Activated T-cell treated with anti-CD3 and anti-CD28 coated beads, Interleukin-2, amount 50 U/mL, for 24 hours (primary cell): ENCODE measurements around the gene ACLY.
"Not testable (repeated sequence)": the region's sequence is repeated elsewhere in the genome, so short reads cannot be mapped to it uniquely, and the experiment has no call there.

Experiments used
- DNase-seq: peaks from one replicate; pipeline ENCODE4 v3.0.0-alpha.2; 2020
- H3K27ac Mint-ChIP-seq: 2 replicates; pipeline ENCODE4 v1.8.0; 2020; ENCODE audit warnings: mild to moderate bottlenecking, mixed read lengths
- H3K27me3 Mint-ChIP-seq: 2 replicates; pipeline ENCODE4 v1.8.0; 2020; ENCODE audit warnings: mixed read lengths
- H3K36me3 Mint-ChIP-seq: 2 replicates; pipeline ENCODE4 v1.8.0; 2020; ENCODE audit warnings: low read depth, mixed read lengths
- H3K4me1 Mint-ChIP-seq: 2 replicates; pipeline ENCODE4 v1.8.0; 2020; ENCODE audit warnings: low read depth, mixed read lengths
- H3K4me3 Mint-ChIP-seq: 2 replicates; pipeline ENCODE4 v1.8.0; 2020; ENCODE audit warnings: mild to moderate bottlenecking, moderate library complexity, mixed read lengths
- H3K9me3 Mint-ChIP-seq: 2 replicates; pipeline ENCODE4 v1.8.0; 2020; ENCODE audit warnings: mixed read lengths

The ACLY gene

DNA sequence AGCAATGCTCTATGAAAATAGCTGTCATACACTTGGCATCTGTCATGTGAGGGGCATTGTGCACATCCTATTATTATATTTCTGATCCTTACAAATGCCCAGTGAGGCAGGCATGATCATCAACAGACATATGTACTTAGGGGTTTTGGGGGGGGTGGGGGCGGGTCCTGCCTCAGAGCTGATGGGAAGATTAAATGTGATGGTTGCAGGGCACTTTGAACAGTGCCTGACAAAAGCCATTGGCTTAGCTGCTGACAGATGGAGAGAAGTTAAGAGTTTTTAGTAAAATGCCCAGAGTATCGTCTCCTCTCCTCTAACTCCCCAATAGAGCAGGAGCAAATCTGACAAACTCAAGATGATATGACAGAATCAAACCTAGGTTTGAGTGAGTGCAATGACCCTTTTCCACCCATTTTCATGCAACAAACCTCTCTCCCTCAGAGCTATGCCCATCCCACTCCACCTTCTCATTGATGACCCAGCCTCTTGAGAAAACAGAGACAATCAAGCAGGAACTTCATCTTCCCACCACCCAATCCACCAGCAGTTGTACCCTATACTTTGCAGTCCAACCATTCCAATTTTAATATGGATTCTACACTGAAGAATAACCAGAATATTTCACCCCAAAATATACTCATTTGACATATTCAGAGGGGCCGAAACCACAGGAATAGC, 58.4 kb downstream of the ACLY start:
- Mint-ChIP-seq H3K9me3 (no peaks in the 10 kb centered on the region), H3K27me3 (no peaks in the 10 kb centered on the region), H3K4me3 (no peak overlapping the region), H3K36me3 (peaks cover 28% of the 10 kb centered on the region), H3K4me1 (peaks cover 30% of the 10 kb centered on the region), H3K27ac (peak overlapping the region; percentile 39)
- DNase-seq, result no peak

DNA sequence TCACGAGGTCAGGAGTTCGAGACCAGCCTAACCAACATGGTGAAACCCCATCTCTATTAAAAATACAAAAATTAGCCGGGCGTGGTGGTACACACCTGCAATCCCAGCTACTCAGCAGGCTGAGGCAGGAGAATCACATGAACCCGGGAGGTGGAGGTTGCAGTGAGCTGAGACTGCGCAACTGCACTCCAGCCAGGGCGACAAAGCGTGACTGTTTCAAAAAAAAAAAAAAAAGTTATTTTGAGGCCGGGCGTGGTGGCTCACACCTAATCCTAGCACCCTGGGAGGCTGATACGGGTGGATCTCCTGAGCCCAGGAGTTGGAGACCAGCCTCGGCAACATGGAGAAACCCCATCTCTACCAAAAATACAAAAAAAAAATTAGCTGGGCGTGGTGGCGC, 67.4 kb downstream of the ACLY start:
- H3K27me3 Mint-ChIP-seq, H3K4me3 Mint-ChIP-seq, H3K27ac Mint-ChIP-seq, H3K9me3 Mint-ChIP-seq, DNase-seq: not testable (repeated sequence)
- Mint-ChIP-seq H3K36me3 (peaks cover 87% of the 10 kb centered on the region), H3K4me1 (peaks cover 43% of the 10 kb centered on the region)

DNA sequence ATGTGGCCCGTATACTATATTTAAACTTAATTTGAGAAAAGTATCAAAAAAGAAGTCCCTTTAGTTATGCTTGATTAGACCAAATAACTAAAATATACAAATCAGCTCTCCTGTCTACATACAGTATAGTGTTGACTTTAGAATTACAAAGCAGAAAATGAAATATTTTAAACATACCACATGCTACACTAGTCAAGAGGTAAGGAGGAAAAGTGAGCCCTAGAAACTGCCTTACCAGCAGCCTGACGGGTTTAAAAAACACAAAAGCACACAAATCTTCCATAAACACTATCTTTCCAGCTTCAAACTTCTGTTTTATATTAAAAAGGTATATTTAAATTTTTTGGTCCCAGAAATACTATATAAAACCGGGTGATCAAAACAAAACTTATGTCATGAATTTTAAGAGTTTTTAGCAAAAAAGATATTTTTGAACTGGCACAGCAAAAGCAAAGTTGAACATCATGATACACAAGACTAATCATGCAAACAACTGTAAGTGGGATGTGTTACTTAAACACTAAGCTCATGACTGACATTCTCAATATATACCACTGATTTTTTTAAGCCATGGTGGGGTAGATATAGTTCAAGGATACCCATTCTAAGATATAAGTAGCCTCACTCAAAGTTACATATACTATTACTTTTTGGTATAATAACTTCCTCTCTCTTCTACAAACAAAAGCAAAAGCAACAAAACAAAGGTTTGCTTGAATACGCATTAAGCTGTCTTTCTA, 69.3 kb downstream of the ACLY start:
- Mint-ChIP-seq H3K4me1 (peaks cover 37% of the 10 kb centered on the region), H3K9me3 (no peaks in the 10 kb centered on the region), H3K36me3 (peaks cover 73% of the 10 kb centered on the region), H3K27me3 (no peaks in the 10 kb centered on the region), H3K27ac (no peak overlapping the region), H3K4me3 (no peak overlapping the region)
- no peak for DNase-seq

DNA sequence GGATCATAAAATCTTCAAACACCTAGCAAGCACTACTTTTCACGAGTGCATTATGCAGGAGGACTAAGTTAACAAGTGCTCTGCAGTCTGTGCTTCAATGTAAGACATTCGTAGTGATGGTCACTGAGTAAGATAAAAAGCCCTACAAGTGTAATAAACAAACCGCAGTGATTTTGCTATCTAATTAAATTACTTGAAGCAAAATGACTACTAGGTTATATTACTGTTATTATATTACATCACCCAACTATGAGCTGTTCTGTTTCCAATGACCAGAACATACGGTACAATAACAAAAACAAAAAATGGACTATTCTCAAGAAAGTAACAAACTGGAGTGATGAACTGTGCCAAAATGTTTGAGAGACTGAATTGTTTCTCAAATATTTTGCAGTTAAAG, 70.0 kb downstream of the ACLY start:
- no peak for DNase-seq

DNA sequence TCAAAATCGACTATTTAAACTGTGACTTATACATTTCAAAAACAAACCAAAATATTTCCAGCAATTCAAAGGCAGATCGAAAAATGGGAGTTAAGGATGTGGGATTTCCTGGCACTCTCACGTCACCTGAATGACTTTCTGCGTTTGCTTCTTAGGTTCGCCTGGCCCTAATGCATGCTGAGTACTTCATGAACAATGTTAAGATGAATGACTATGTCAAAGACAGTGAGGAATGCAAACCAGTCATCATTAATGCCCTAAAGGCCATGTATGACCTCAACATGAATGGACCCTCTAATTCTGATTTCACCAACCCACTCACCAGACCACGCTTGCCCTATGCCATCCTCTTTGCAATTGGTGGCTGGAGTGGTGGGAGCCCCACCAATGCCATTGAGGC, 73.8 kb downstream of the ACLY start:
- H3K27ac Mint-ChIP-seq, result no peak overlapping the region
- peaks cover 7% of the 10 kb centered on the region for H3K4me1 Mint-ChIP-seq
- no peak overlapping the region for H3K4me3 Mint-ChIP-seq
- peaks cover 29% of the 10 kb centered on the region for H3K36me3 Mint-ChIP-seq
- no peak for DNase-seq
- H3K27me3 Mint-ChIP-seq, result no peaks in the 10 kb centered on the region
- no peaks in the 10 kb centered on the region for H3K9me3 Mint-ChIP-seq

More for the DNA sequence above, 70.0 kb downstream of the ACLY start:
- Mint-ChIP-seq H3K9me3 (no peaks in the 10 kb centered on the region), H3K4me1 (peaks cover 32% of the 10 kb centered on the region), H3K36me3 (peaks cover 66% of the 10 kb centered on the region), H3K4me3 (no peak overlapping the region), H3K27me3 (no peaks in the 10 kb centered on the region), H3K27ac (no peak overlapping the region)

DNA sequence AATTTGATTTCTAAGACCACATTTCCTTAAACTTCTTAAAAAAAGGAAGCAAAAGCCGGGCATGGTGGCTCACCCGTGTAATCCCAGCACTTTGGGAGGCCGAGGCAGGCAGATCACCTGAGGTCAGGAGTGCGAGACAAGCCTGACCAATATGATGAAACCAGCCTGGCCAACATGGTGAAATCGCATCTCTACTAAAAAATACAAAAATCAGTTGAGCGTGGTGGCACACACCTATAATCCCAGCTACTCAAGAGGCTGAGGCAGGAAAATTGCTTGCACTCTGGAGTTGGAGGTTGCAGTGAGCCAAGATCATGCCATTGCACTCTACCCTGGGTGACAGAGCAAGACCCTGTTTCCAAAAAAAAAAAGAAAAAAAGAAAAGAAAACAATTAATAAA, 78.0 kb downstream of the ACLY start:
- DNase-seq, H3K9me3 Mint-ChIP-seq, H3K36me3 Mint-ChIP-seq, H3K4me1 Mint-ChIP-seq, H3K27me3 Mint-ChIP-seq, H3K27ac Mint-ChIP-seq, H3K4me3 Mint-ChIP-seq: not testable (repeated sequence)

DNA sequence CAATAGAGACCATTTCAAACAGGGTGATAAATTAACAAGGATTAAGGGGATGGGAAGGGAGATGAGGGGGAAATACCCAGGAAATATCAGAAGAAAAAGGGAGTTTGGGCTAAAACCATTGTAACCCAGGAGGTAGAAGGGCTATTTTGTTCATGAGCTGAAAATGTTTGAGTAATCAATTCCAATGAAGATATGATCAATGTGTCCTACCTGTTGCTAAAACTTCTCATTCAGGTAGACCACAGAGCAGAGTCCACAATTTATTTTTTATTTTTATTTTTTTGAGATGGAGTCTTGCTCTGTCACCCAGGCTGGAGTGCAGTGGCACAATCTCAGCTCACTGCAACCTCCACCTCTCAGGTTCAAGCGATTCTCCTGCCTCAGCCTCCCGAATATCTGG, 79.3 kb downstream of the ACLY start:
- H3K27ac Mint-ChIP-seq, H3K27me3 Mint-ChIP-seq, DNase-seq, H3K9me3 Mint-ChIP-seq, H3K36me3 Mint-ChIP-seq, H3K4me3 Mint-ChIP-seq: not testable (repeated sequence)
- peaks cover 18% of the 10 kb centered on the region for H3K4me1 Mint-ChIP-seq

DNA sequence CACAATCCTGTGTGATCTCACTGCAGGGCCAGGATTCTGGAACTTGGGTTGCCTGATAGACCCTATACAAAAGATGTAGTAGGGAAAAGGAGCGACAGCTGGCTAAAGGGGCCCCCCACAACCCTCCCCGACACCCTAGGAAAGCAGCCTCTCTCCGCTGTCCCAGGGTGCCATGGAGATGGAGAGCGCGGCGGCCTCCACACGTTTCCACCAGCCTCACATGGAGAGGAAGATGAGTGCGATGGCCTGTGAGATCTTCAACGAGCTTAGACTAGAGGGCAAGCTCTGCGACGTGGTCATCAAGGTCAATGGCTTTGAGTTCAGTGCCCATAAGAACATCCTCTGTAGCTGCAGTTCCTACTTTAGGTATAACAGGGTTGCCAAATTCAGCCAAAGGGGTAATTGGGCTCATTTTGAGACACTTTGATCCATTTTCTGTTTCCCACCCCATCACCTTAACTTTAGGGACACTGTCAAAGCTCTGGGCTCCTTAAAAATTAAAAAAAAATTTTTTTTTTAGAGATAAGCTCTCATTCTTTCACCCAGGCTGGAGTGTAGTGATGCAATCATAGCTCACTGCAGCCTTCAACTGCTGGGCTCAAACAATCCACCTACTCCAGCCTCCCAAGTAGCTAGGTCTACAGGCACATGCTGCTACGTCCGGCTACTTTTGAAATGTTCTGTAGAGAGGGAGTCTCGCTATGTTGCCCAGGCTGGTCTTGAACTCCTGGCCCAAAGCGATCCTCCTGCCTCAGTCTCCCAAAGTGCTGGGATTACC, 80.8 kb downstream of the ACLY start, which contains the start of gene KLHL10:
Gene KLHL10 (plus strand): TSS at position 65 of the 778 bp plus-strand sequence. CDS start 108 bp downstream, at position 173.
- no peaks in the 10 kb centered on the region for H3K9me3 Mint-ChIP-seq
- peaks cover 22% of the 10 kb centered on the region for H3K4me1 Mint-ChIP-seq
- H3K4me3 Mint-ChIP-seq, result peak within 1 kb of the TSS; percentile 85
- H3K27ac Mint-ChIP-seq, result peak within 1 kb of the TSS; percentile 81
- peaks cover 20% of the 10 kb centered on the region for H3K36me3 Mint-ChIP-seq
- no peaks in the 10 kb centered on the region for H3K27me3 Mint-ChIP-seq
- DNase-seq, result no peak

DNA sequence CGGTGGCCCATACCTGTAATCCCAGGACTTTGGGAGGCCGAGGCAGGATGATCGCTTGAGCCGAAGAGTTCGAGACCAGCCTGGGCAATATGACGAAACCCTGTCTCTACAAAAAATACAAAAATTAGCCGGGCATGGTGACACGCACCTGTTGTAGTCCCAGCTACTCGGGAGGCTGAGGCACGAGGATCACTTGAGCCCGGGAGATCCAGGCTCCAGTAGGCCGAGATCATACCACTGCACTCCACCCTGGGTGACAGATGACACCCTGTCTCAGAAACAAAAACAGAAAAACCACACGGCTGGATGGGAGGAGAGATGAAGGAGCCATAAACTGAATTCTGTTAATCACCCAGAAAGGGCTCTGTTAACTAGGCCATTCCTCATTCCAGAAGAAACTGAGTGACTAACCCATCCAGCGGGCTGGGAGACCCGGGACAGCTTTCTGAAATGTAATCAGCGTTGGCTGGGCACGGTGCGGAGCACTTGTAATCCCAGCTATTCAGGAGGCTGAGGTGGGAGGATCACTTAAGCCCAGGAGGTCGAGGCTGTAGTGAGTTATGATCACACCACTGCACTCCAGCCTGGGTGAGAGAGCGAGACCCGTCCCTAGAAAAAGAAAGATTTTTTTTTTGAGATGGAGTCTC, 82.1 kb downstream of the ACLY start:
- H3K36me3 Mint-ChIP-seq, result peaks cover 33% of the 10 kb centered on the region
- H3K9me3 Mint-ChIP-seq, result no peaks in the 10 kb centered on the region
- peak overlapping the region; percentile 81 for H3K27ac Mint-ChIP-seq
- H3K4me3 Mint-ChIP-seq, result peak overlapping the region; percentile 85
- peaks cover 22% of the 10 kb centered on the region for H3K4me1 Mint-ChIP-seq
- no peaks in the 10 kb centered on the region for H3K27me3 Mint-ChIP-seq
- DNase-seq, result no peak

DNA sequence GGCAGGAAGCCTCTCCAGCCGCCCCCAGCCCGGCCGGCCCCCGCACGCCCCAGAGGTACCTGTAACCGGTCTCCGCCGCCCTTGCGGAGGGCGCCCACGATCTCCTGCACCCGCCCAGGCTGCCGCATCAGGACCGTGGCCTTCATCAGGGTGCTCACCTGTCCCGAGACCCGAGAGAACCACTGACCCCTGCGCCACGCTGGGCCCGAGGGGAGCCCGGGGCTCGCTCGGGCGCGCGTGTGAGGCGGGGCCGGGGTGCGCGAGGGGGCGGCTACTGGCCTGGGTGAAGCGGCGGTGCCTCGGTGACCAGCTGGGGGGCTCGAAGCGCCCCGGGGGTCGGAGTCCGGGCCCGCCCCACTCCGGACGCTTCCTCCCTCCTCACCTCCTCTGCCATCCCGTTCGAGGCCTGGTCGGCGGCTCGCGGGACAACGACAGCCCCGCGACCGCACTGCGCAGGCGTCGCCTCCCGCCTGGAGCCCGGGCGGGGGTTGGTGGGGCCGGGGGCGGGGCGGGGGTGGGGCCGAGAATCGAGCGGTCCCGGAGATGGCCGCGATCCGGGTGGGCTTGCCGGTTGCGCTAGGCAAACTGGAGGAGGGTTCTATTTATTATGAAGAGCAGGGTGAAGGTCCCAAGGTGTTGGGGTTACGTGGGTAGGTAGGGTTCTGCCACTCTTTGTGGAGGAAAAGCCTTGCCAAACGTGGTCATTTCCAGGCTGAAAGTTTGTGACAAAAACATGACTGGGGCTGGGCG, 82.8 kb downstream of the ACLY start, which contains the start of gene NT5C3B:
Gene NT5C3B (minus strand): TSS at position 433 of the 750 bp plus-strand sequence. CDS start 39 bp downstream, at position 394.
- no peaks in the 10 kb centered on the region for H3K27me3 Mint-ChIP-seq
- no peaks in the 10 kb centered on the region for H3K9me3 Mint-ChIP-seq
- H3K4me3 Mint-ChIP-seq, result peak within 1 kb of the TSS; percentile 85
- H3K27ac Mint-ChIP-seq, result peak within 1 kb of the TSS; percentile 83
- peaks cover 40% of the 10 kb centered on the region for H3K36me3 Mint-ChIP-seq
- peaks cover 22% of the 10 kb centered on the region for H3K4me1 Mint-ChIP-seq
- DNase-seq, result peak; percentile 78

DNA sequence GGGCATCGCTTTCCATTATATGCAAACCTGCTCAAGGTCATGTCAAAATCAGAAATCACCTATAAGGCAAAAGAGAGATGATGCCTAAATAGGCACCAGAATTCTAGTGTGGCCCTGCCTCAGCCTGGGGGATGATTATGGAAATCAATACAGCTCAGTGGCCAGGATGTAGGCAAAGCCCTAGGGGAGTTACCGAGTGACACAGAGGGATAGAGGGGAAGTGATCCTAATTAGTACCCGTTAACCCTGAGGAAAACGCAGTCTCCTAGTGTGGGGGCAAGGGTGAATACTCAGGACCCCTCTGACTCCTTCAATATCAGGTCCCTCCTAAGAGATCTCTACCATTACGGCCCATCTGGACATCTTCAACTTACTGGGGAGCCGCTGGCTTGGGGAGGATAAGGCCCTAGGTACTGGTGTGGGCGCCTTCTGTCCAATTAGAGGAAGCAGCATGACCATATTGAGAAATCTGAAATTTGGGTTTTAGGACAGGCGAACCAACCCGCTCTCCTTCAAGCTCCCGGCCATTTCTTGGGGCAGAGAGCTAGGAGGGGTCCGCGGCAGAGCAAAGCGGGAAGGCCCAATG, 83.4 kb downstream of the ACLY start:
- peak overlapping the region; percentile 85 for H3K4me3 Mint-ChIP-seq
- H3K27me3 Mint-ChIP-seq, result no peaks in the 10 kb centered on the region
- H3K36me3 Mint-ChIP-seq, result peaks cover 47% of the 10 kb centered on the region
- peaks cover 22% of the 10 kb centered on the region for H3K4me1 Mint-ChIP-seq
- peak overlapping the region; percentile 83 for H3K27ac Mint-ChIP-seq
- no peak for DNase-seq
- H3K9me3 Mint-ChIP-seq, result no peaks in the 10 kb centered on the region

DNA sequence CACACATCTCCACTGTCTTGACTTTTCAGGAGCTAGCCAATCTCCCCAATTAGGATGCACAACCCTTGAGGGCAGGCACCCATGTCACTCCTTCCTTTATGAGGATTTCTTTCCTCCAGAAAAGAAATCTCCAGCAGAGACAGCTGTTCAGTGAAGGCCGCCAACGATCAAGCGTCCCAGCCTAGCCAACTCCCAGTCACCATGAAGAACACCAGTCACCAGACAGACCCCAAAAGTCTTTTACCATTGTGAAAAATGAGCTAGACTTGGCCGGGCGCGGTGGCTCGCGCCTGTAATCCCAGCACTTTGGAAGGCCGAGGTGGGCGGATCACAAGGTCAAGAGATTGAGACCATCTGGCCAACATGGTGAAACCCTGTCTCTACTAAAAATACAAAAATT, 88.8 kb downstream of the ACLY start:
- H3K27ac Mint-ChIP-seq, H3K4me1 Mint-ChIP-seq, DNase-seq, H3K9me3 Mint-ChIP-seq, H3K27me3 Mint-ChIP-seq, H3K4me3 Mint-ChIP-seq: not testable (repeated sequence)
- peaks cover 86% of the 10 kb centered on the region for H3K36me3 Mint-ChIP-seq

DNA sequence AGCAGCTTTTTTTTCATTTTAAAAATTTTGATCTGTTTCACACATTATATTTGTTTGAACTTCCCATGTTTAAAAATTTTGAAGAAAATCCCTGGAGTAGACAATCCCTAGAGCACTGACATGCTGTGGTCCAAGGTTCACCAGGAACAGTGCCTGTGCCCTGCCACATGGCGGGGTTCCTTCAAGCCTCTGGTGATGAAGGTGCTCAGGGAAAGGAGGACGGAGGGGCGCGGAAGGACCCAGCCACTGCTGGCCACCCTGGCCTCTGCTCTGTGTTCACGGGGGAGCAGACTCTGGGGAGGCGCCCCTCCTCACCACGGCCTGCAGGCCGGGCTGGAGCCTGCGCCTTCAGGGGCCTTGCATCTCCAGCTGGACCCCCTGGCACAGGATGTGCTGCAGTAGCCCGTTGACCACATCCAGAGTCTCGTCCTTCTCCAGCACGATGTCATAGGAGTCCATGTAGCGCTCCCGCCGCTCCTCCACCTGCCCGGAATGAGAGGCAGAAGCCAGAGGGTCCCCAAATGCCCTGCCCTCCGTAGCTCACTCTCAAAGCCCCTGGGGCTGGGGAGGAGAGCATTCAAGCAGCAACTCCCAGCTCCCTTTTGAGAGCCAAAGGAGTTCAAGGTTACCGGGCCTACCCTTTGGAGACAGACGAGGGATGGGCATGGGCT, 93.4 kb downstream of the ACLY start:
- Mint-ChIP-seq H3K27me3 (no peaks in the 10 kb centered on the region), H3K36me3 (peaks cover 50% of the 10 kb centered on the region)

More for the DNA sequence above, 93.4 kb downstream of the ACLY start:
- Mint-ChIP-seq H3K4me1 (no peaks in the 10 kb centered on the region), H3K4me3 (no peak overlapping the region), H3K9me3 (no peaks in the 10 kb centered on the region), H3K27ac (no peak overlapping the region)
- DNase-seq, result no peak
